ENCODE measurements around the gene ATF2.

DNA sequence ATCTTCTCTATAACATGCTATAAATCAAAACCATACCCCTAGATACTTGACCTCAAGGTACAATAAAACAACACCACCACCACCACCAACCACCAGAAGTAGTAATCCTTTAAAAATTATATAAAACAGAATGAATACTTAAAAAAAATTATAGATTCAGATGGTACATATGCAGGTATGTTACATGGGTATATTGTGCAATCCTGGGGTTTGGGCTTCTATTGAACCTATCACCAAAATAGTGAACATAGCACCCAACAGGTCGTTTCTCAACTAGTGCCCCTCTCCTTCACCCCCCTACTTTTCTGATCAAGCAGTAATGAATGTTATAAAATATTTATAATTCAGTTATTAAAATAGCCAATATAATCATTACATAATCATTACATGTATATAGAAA lies 91.7 kb downstream of the ATF2 start:
- TF ChIP-seq EP300 (IDR thresholded peaks at IDR 0.05; ENCODE audit: low read depth in 2 of 2, low read length in 2 of 2) (no peak), EP300 (CRISPR knock-in tag; IDR thresholded peaks at IDR 0.05; ENCODE audit: borderline replicate concordance) (no peak)
- TF ChIP-seq, protein P1, sequence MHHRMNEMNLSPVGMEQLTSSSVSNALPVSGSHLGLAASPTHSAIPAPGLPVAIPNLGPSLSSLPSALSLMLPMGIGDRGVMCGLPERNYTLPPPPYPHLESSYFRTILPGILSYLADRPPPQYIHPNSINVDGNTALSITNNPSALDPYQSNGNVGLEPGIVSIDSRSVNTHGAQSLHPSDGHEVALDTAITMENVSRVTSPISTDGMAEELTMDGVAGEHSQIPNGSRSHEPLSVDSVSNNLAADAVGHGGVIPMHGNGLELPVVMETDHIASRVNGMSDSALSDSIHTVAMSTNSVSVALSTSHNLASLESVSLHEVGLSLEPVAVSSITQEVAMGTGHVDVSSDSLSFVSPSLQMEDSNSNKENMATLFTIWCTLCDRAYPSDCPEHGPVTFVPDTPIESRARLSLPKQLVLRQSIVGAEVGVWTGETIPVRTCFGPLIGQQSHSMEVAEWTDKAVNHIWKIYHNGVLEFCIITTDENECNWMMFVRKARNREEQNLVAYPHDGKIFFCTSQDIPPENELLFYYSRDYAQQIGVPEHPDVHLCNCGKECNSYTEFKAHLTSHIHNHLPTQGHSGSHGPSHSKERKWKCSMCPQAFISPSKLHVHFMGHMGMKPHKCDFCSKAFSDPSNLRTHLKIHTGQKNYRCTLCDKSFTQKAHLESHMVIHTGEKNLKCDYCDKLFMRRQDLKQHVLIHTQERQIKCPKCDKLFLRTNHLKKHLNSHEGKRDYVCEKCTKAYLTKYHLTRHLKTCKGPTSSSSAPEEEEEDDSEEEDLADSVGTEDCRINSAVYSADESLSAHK (CRISPR knock-in tag; IDR thresholded peaks at IDR 0.05; ENCODE audit: borderline replicate concordance), result no peak

Measured in HepG2 (cell line).